ENCODE measurements around the gene TEX12.

DNA sequence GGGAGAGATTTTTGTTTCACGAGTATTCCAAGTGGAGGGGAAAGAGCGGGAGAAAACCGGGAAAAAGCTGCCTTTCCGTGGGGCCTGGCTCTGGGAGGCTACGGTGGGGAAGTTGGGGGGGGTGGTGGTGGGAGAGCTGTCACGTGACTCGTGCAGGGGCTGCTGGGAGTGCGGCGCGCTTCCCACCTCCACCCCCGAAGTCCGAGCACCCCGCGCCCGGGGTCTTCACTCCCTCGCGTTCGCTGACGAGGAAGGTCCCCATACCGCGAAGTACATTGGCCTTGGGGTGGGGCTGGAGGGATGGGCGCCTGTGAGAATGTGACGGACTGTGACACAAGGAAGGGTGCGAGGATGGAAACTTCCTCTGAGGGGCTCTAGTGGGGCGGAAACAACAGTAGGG, at the start of gene TEX12:
- no peak for TF ChIP-seq CTCF (IDR thresholded peaks at IDR 0.05)
- no peak for TF ChIP-seq POLR2A (IDR thresholded peaks at IDR 0.05)

Measured in vagina (tissue), 2 donors.